ENCODE data around the gene MXRA5.
"Not testable (repeated sequence)": the region's sequence is repeated elsewhere in the genome, so short reads cannot be mapped to it uniquely, and the experiment has no call there.

MXRA5 gene

GRCh38 chrX:3362956-3363355 is 16.5 kb upstream of the MXRA5 start:
- no peak for TF ChIP-seq CTCF (IDR thresholded peaks at IDR 0.05; ENCODE audit: borderline replicate concordance, control extremely low read depth, extremely low read depth, insufficient read depth, missing control alignments)
- no peak for DNase-seq (ENCODE audit: low spot score)
- in situ Hi-C loops (cut with MboI; ENCODE audit: low sequenced_read_pairs, unreplicated experiment), result no loop called here

GRCh38 chrX:3360881-3361280 is 14.4 kb upstream of the MXRA5 start:
- in situ Hi-C loops (cut with MboI; ENCODE audit: low sequenced_read_pairs, unreplicated experiment), result no loop called here
- DNase-seq (ENCODE audit: low spot score), result no peak
- no peak for TF ChIP-seq CTCF (IDR thresholded peaks at IDR 0.05; ENCODE audit: borderline replicate concordance, control extremely low read depth, extremely low read depth, insufficient read depth, missing control alignments)

- DNase-seq (ENCODE audit: low spot score); in situ Hi-C loops (cut with MboI; ENCODE audit: low sequenced_read_pairs, unreplicated experiment): not testable (repeated sequence)
Observed at GRCh38 chrX:3352741-3353140, 6.3 kb upstream of the MXRA5 start.

GRCh38 chrX:3351276-3351675 is 4.8 kb upstream of the MXRA5 start:
- DNase-seq (ENCODE audit: low spot score), result no peak
- no peak for TF ChIP-seq CTCF (IDR thresholded peaks at IDR 0.05; ENCODE audit: borderline replicate concordance, control extremely low read depth, extremely low read depth, insufficient read depth, missing control alignments)
- in situ Hi-C loops (cut with MboI; ENCODE audit: low sequenced_read_pairs, unreplicated experiment), result no loop called here

- TF ChIP-seq CTCF (IDR thresholded peaks at IDR 0.05; ENCODE audit: borderline replicate concordance, control extremely low read depth, extremely low read depth, insufficient read depth, missing control alignments), result no peak
- DNase-seq (ENCODE audit: low spot score), result no peak
- in situ Hi-C loops (cut with MboI; ENCODE audit: low sequenced_read_pairs, unreplicated experiment), result no loop called here
Observed at GRCh38 chrX:3348191-3348590, 1.7 kb upstream of the MXRA5 start.

- DNase-seq (ENCODE audit: low spot score), result no peak
- in situ Hi-C loops (cut with MboI; ENCODE audit: low sequenced_read_pairs, unreplicated experiment), result no loop called here
- TF ChIP-seq CTCF (IDR thresholded peaks at IDR 0.05; ENCODE audit: borderline replicate concordance, control extremely low read depth, extremely low read depth, insufficient read depth, missing control alignments), result no peak
Observed at GRCh38 chrX:3345281-3346191, 916 bp downstream of the MXRA5 start.

- DNase-seq (ENCODE audit: low spot score); in situ Hi-C loops (cut with MboI; ENCODE audit: low sequenced_read_pairs, unreplicated experiment): not testable (repeated sequence)
Observed at GRCh38 chrX:3343569-3343968, 2.9 kb downstream of the MXRA5 start.

Data from GM13976 (cell line).